Heart right ventricle (tissue), 16 donors: ENCODE measurements around the gene SCN5A. TPM values are rescaled to one million over a fixed set of nuclear protein-coding genes. Genes with fewer than 3 reads are reported as not detected.

Experiments
- ATAC-seq, 8 donors: fragments of 200-7000 bp; cut with Tn5 transposase; one replicate each; pipeline ENCODE4 v1.9.1; 2020; ENCODE audit warnings: mild to moderate bottlenecking in 8 of 8, moderate library complexity in 8 of 8, moderate number of reproducible peaks in 1 of 8
- DNase-seq, 2 donors: peaks; one replicate each; pipeline ENCODE4 v3.0.0-alpha.2; 2020
- H3K27ac ChIP-seq, 10 donors: fragments of 200-600 bp; sonication (generic) in 2 of 10; one replicate each; pipeline versions ENCODE4 v1.5.0 to v1.8.0; 2020 to 2022; ENCODE audit warnings: mild to moderate bottlenecking in 3 of 10
- H3K27me3 ChIP-seq, 7 donors: fragments of 200-600 bp; one replicate each; pipeline ENCODE4 v1.8.0; 2021 to 2022; ENCODE audit warnings: mild to moderate bottlenecking in 2 of 7
- H3K36me3 ChIP-seq, 9 donors: fragments of 200-600 bp; sonication (generic) in 1 of 9; one replicate each; pipeline versions ENCODE4 v1.5.0 to v1.8.0; 2020 to 2022; ENCODE audit warnings: mild to moderate bottlenecking in 2 of 9
- H3K4me1 ChIP-seq, 9 donors: fragments of 200-600 bp; sonication (generic) in 1 of 9; one replicate each; pipeline versions ENCODE4 v1.5.0 to v1.8.0; 2020 to 2022; ENCODE audit warnings: mild to moderate bottlenecking in 4 of 9
- H3K4me3 ChIP-seq, 10 donors: fragments of 200-600 bp; sonication (generic) in 2 of 10; one replicate each; pipeline versions ENCODE4 v1.5.0 to v1.8.0; 2020 to 2022; ENCODE audit warnings: mild to moderate bottlenecking in 7 of 10, moderate library complexity in 2 of 10
- H3K9me3 ChIP-seq, 11 donors: fragments of 200-600 bp in 10 of 11; sonication (generic) in 2 of 11; one replicate each; pipeline versions ENCODE4 v1.5.0 to v1.8.0; 2013 to 2022; ENCODE audit warnings: mild to moderate bottlenecking in 2 of 11, control low read depth in 1 of 11, moderate library complexity in 1 of 11
- WGBS, 2 donors: extraction: QIAGEN DNeasy Blood & Tissue Kit; methylation state at CpG; one replicate each; pipeline ENCODE4 v1.1.7; 2013; ENCODE audit warnings: inconsistent platforms in 1 of 2; 5-methylcytosine and 5-hydroxymethylcytosine counted together
- intact Hi-C, 10 donors: fragments of 100-400 bp; cut with DNase I; formaldehyde crosslinking; loops; one replicate each; pipeline versions ENCODE4 v1.11.1 to v1.14.2; 2022
- polyA plus RNA-seq, 2 donors: library from polyadenylated mRNA; stranded (reverse); fragments of 200-250 nt; gene quantifications; one replicate each; pipeline ENCODE4 v1.2.3, GENCODE V29; 2013
- total RNA-seq, 10 donors: library from RNA; stranded (reverse); fragmentation: NEBNext Ultra II Directional in 3 of 10; extraction: Animal tissue kit (Norgen Biotek cat#: 25700) in 3 of 10; gene quantifications; one replicate each; pipeline versions ENCODE4 v1.2.1 to v1.2.4, GENCODE V29; 2021 to 2023
- TF ChIP-seq, protein P1 (sequence below), 9 donors: fragments of 200-600 bp; sonication (generic) in 2 of 9; IDR thresholded peaks; one replicate each; pipeline versions ENCODE4 v1.5.0 to v1.8.0; 2021 to 2022; ENCODE audit warnings: antibody characterized with exemption in 9 of 9, mild to moderate bottlenecking in 5 of 9, moderate library complexity in 1 of 9
- donor health status: Arrhythmogenic right ventricular cardiomyopathy.
- donor health status: ischemic (EF 13 %, LVEDD 7.1; RV severe dilation, severe dysfunction).
- donor health status: healthy with polysubstance abuse.
- donor health status: DM: no; HTN: yes; CAD: no.
- donor health status: DM: no; HTN: no; CAD: no.
- donor health status: ischemic (EF 25% LVEDD 6.9; RV normal size, moderate dysfunction).
- donor health status: ischemic (EF 25% LVEDD 5.7; RV mildly dilated, moderate dysfunction).
- donor health status: healthy.
- donor health status: DM: yes; HTN: yes; CAD: no.
- donor health status: Ischemic cardiomyopathy.
- donor health status: ischemic (EF 35%, LVEDD 5.7; RV mildly dilated, moderate dysfunction).
- donor health status: nonischemic (EF 11% LVEDD 7.7; RV severe dilation, severe dysfunction).
- donor health status: DM: yes; HTN: yes; CAD: no.
- donor health status: PGD.
- donor health status: ischemic (EF 29% LVEDD 5.4; RV normal size, mild dysfunction).
- donor health status: nonischemic (EF 23%, LVEDD 6.1; RV moderate dilation, normal function).

Gene SCN5A
- total and polyA plus RNA-seq, 12 donors = 29.9 to 254 (median 177) TPM

DNA sequence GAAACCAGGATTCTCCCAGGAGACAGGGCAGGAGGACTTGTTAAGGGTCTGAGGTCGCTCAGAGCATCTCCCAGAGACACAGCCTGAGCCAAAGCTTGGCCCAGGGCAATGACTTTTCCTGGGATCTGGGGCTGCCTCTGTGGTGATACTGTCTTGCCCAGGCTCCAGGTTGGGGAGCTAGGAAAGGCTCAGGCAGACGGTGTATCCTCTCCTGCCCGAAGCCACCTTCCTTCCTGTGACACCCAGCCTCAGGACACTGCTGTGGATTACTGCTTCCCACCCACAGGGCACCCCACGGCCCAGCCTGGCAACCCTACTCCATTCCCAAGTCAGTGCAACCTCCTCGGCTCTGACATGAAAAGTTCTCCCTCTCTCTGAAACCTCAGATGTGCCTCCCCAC, 31.9 kb downstream of the SCN5A start:
- no peak for DNase-seq
- H3K27me3 ChIP-seq = no peaks in the 10 kb centered on the region
- WGBS, 2 donors = 67 to 72% methylated on average over 5 of the region's 5 CpGs
- no peak overlapping the region for H3K4me3 ChIP-seq
- intact Hi-C loops = no loop called here
- H3K36me3 ChIP-seq = peaks cover 0 to 26% (median 0%) of the 10 kb centered on the region in 9 donors
- no peak for ATAC-seq
- no peaks in the 10 kb centered on the region for H3K9me3 ChIP-seq
- TF ChIP-seq, protein P1, sequence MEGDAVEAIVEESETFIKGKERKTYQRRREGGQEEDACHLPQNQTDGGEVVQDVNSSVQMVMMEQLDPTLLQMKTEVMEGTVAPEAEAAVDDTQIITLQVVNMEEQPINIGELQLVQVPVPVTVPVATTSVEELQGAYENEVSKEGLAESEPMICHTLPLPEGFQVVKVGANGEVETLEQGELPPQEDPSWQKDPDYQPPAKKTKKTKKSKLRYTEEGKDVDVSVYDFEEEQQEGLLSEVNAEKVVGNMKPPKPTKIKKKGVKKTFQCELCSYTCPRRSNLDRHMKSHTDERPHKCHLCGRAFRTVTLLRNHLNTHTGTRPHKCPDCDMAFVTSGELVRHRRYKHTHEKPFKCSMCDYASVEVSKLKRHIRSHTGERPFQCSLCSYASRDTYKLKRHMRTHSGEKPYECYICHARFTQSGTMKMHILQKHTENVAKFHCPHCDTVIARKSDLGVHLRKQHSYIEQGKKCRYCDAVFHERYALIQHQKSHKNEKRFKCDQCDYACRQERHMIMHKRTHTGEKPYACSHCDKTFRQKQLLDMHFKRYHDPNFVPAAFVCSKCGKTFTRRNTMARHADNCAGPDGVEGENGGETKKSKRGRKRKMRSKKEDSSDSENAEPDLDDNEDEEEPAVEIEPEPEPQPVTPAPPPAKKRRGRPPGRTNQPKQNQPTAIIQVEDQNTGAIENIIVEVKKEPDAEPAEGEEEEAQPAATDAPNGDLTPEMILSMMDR (IDR thresholded peaks at IDR 0.05) = no peak
- peak overlapping the region in 7 of 10 donors; percentile 62 to 90 (median 80) for H3K27ac ChIP-seq
- peaks cover 0 to 57% (median 31%) of the 10 kb centered on the region in 9 donors for H3K4me1 ChIP-seq

GRCh38 chr3:38617137-38617536, 32.4 kb downstream of the SCN5A start:
- TF ChIP-seq, protein P1 (IDR thresholded peaks at IDR 0.05) = no peak
- Histone ChIP-seq H3K9me3 (no peaks in the 10 kb centered on the region), H3K27ac (peak overlapping the region in 7 of 10 donors; percentile 62 to 90 (median 80)), H3K27me3 (no peaks in the 10 kb centered on the region), H3K4me1 (peaks cover 0 to 57% (median 31%) of the 10 kb centered on the region in 9 donors), H3K4me3 (no peak overlapping the region), H3K36me3 (peaks cover 0 to 26% (median 0%) of the 10 kb centered on the region in 9 donors)
- ATAC-seq (no peak), DNase-seq (no peak)
- 66 to 71% methylated on average over 5 of the region's 5 CpGs for WGBS, 2 donors
- intact Hi-C loops = no loop called here

GRCh38 chr3:38616658-38617057, 32.8 kb downstream of the SCN5A start:
- intact Hi-C loops = no loop called here
- Histone ChIP-seq H3K4me3 (no peak overlapping the region), H3K27me3 (no peaks in the 10 kb centered on the region)

DNA sequence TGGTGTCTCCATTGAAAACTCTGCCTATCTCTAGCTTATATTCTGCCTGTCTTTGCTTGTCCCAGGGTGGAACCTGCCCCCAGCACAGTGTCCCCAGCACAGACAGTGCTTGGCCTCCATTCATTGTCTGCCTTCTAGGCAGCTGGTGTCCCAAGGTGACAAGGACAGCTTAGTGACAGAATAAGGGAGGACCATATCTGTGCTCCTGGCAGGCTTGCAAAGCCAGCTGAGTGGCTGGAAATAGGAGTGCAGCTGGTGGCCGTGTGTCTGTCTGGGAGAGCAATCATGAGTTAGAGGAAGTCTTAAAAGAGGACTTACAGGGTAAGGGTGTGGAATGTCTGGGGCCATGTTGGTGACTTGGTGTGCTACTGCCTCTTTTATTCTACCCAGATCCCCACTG, 33.4 kb downstream of the SCN5A start:
- WGBS, 2 donors = 14 to 15% methylated on average over 1 of the region's 1 CpG
- Histone ChIP-seq H3K36me3 (peaks cover 0 to 30% (median 0%) of the 10 kb centered on the region in 9 donors), H3K27ac (peak overlapping the region in 9 of 10 donors; percentile 38 to 90 (median 80)), H3K27me3 (no peaks in the 10 kb centered on the region), H3K9me3 (no peaks in the 10 kb centered on the region), H3K4me1 (peaks cover 0 to 57% (median 31%) of the 10 kb centered on the region in 9 donors), H3K4me3 (no peak overlapping the region)
- DNase-seq (peak; percentile 48 to 63), ATAC-seq (peak; percentile 79 to 93 (median 82))
- TF ChIP-seq, protein P1 (IDR thresholded peaks at IDR 0.05) = peak in 1 of 9 donors; percentile 17
- intact Hi-C loops = no loop called here

More at GRCh38 chr3:38616658-38617057, 32.8 kb downstream of the SCN5A start:
- Histone ChIP-seq H3K9me3 (no peaks in the 10 kb centered on the region), H3K36me3 (peaks cover 0 to 28% (median 0%) of the 10 kb centered on the region in 9 donors), H3K27ac (peak overlapping the region in 8 of 10 donors; percentile 62 to 90 (median 80)), H3K4me1 (peaks cover 0 to 57% (median 31%) of the 10 kb centered on the region in 9 donors)
- WGBS, 2 donors = 0 to 24% methylated on average over 2 of the region's 2 CpGs
- no peak for DNase-seq
- no peak for ATAC-seq
- TF ChIP-seq, protein P1 (IDR thresholded peaks at IDR 0.05) = no peak
